HPDE6-E6E7 (cell line): Measurements from ENCODE around the gene FOXD3.

Source experiments
- DNase-seq: peaks from one replicate; pipeline ENCODE4 v3.0.0; 2011; ENCODE audit warnings: missing footprints; ENCODE audit errors: extremely low spot score

Gene FOXD3

GRCh38 chr1:63362073-63362472 lies 39.7 kb downstream of the FOXD3 start:
- no peak for DNase-seq

GRCh38 chr1:63362578-63362977 lies 40.2 kb downstream of the FOXD3 start:
- DNase-seq, result no peak

DNA sequence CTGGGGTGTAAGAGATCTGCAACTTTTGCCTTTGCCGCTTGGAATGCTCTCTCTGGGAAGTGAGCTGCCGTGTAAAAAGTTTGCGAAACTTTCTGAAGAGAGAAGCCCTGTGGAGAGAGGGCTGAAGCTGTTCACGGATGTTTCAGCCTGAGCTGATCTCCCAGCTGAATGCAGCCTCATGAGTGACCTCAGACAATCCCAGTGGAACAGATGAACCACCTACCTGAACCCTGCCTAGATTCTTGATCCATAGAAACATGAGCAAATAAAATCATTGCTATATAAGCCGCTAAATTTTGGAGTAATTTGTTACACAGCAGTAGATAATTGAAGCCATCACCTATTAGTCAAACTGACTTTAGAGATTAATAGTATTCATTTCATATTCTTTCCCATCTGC lies 40.6 kb downstream of the FOXD3 start:
- DNase-seq, result no peak

- DNase-seq, result no peak
These were observed 44.5 kb downstream of the FOXD3 start for GRCh38 chr1:63366908-63367214.

GRCh38 chr1:63367215-63368103 lies 45.1 kb downstream of the FOXD3 start, which contains the start of gene ALG6:
ALG6 (plus strand) TSS chr1:63367627; CDS start chr1:63370978, 3,351 bp downstream.
- peak; percentile 86 for DNase-seq

DNA sequence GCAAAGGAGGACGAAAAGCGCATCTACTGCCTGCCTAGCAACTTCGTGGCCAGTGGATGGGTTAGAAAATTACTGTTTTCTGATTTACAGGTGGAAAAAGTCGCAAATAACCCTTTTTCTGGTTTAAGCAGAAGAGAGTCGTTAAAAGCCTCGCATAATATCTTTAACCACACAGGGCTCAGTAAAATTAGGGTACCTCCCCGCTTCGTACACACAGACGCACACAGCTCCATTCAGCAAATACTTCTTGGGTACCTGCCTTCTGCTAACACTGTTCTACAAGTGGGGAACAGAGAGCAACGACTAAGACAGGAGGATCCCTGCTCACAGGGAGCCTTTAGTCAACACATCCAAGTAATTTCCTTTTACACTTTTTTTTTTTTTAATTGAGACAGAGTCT lies 45.8 kb downstream of the FOXD3 start:
- DNase-seq, result no peak
